GM19468 (cell line): ENCODE measurements around the gene MYH9.

Experiments used
- ATAC-seq: cut with Tn5 transposase; IDR thresholded peaks from one replicate; pipeline ENCODE4 v1.9.1; 2021; ENCODE audit warnings: mild to moderate bottlenecking, moderate library complexity, moderate number of reproducible peaks; ENCODE audit not compliant: unreplicated experiment; ENCODE audit errors: extremely low read depth

MYH9 gene

DNA sequence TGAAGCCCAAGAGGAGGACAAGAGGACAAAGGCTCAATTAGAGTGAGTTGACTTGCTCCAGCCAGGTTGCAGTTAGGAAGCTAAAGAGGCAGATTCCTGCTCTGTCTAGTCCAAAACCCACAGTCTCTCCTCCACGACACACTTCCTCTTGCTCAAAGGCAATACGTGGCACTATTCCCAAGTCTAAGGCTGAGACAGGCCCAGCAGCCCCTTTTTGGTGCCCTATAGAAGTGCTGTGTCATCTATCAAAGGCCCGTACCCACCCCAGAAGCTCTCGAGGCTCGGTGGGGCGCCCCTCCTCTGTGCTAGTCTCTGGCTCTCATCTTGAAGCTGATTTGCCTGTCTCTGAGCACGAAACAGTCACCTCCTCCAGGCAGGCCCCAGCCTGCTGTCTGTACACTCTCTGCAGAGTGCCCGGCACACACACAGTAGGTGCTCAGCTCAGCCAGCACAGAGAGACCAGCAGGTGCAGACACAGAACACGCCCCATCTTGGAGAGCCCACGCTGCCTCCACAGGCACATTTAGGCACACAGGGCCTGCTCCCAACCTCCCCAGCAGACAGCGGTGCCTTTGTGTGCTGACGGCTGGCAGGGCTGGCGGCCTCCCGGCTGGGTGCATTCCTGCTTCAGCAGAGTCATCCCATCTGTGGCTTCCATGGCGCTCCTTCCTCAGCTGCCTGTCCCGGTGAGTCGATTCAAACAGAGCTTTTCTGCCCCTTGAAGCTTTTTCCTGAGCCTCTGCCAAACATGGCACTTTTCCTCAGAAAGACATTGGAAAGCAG, 52.8 kb downstream of the MYH9 start:
- ATAC-seq = no peak

- no peak for ATAC-seq
Measured at GRCh38 chr22:36334081-36334820, 53.5 kb downstream of the MYH9 start.

DNA sequence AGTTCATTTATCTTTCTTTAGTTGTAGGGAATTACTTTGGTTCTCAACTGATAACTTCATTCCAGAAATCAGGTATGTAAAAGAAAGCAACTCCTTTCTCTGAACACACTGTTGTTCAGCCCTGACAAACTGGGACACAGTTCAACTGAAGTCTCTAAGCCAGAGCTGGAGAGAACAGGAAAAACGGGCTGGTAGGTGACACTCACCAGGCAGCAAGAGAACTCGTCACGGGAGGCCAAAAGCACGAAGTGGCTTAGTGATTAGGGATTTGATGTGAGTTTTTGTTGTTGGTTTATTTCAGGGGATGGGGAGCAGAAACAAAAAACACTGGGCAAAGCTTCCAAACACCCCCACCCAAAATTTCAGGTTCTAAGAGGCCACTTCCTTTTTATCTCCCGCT, 54.1 kb downstream of the MYH9 start:
- no peak for ATAC-seq

DNA sequence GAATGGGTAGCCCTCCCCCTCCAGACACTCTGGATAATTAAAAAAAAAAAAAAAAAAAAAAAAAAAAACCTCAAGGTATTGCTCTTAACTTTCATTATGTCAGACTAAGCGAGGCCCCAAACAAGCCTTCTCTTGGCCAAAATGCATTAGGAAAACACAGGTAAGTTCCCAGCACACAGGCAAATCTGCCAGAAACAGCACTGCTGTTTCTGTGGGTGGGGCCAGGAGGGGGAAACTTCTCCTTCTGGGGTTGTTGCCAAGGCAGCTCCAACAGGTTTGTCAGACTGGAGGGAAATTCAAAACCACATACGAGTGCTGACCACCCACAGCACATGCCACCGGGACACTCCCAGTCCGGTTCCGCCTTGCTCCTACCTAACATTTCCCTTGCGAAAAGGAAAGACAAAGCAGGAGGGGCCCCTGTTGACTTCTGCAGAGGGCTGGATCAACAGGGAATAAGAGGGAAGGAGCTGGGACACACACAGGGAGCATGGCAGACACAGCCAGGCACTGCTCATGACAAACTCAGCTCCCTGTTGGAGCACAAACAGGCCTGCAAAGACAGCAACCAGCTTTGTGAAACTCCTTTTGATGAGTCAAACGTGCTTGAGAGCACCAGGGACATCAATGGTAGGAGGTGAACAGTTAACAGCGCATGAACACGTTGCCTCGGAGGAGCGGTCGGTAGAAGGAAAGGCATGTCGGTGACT, 55.0 kb downstream of the MYH9 start:
- ATAC-seq = no peak

- ATAC-seq = no peak
Measured at GRCh38 chr22:36331912-36332622, 55.7 kb downstream of the MYH9 start.

- peak; percentile 79 for ATAC-seq
Measured at GRCh38 chr22:36331306-36331911, 56.4 kb downstream of the MYH9 start.

GRCh38 chr22:36330655-36331305, 57.0 kb downstream of the MYH9 start:
- ATAC-seq = no peak

DNA sequence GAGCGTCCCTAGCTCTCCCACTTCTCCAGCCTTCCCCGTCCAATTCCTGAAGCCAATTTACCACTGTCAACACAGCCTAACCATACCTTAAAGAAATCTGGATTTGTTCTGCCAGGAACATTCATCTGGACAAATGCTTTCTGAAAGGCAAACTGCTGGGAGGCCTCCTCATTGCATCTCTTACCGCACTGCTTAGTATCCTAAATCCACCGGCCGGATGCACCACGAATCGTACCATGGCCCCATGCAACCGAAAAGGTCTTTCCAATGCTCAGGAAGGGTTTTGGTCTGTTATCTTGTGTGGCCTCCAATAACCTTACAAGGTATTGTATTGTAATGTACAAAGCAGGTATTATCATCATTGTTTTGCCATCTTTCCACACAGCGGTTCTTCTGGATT, 57.6 kb downstream of the MYH9 start:
- no peak for ATAC-seq

GRCh38 chr22:36329254-36330078, 58.3 kb downstream of the MYH9 start:
- no peak for ATAC-seq

DNA sequence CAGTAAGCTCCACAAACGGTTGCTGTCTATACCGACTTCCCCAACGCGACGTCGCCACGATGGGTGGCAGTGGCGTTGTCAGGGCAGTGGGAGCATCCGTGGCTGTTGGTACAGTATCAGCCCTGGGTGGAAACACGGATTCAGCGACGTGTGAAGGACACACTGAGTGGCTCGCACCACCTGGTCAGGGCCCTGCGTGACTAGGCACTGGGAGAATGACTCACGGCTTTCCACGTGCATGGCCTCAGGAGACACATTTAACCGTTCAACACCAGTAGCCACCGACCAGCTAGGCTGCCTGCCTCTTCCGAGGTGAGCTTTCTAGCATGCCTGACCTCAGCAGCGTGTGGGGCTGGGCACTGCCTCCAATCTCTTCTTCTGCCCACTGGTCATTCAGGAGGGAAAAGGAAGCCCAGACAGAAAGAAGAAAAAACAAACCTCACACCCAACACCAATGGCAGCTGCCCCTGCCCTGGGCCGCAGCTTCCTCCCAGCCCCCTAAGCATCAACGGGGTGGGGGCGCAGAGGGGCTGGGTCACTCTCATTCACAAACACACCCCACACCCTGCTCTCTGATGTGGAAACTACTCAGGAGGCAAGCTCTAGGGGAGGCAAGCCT, 59.0 kb downstream of the MYH9 start:
- ATAC-seq = no peak

DNA sequence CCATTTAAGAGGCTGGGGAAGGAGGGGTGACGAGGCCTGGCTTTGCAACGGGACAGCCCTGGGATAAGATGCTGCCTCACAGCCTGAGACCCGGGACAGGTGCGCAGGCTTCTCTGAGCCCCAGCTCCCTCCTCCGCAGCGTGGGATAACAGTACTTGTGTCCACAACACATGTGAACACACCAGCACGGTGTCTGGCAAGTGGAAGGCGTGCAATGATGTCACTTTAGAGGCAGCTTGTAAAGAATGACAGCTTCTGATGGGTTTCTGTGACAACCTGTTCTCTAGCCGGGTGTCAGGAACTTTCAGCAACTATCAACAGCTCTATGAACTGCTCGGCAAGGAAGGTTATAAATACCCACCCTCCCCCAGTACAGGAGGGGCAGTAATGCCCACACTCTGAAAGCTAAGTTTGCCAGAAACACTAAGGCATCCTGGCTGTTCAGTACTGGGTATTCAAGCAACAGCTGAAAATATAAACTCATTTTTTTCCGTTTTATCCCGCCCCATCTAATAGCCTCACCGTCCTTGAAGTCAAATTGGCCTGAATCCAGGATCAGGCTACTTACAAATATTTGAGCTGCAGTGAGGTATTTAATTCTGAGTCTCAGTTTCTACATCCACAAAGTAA, 59.7 kb downstream of the MYH9 start:
- no peak for ATAC-seq

- no peak for ATAC-seq
Measured at GRCh38 chr22:36326178-36327161, 61.3 kb downstream of the MYH9 start.

- ATAC-seq = no peak
Measured at GRCh38 chr22:36325154-36326031, 62.4 kb downstream of the MYH9 start.

GRCh38 chr22:36324414-36324813, 63.4 kb downstream of the MYH9 start:
- no peak for ATAC-seq

DNA sequence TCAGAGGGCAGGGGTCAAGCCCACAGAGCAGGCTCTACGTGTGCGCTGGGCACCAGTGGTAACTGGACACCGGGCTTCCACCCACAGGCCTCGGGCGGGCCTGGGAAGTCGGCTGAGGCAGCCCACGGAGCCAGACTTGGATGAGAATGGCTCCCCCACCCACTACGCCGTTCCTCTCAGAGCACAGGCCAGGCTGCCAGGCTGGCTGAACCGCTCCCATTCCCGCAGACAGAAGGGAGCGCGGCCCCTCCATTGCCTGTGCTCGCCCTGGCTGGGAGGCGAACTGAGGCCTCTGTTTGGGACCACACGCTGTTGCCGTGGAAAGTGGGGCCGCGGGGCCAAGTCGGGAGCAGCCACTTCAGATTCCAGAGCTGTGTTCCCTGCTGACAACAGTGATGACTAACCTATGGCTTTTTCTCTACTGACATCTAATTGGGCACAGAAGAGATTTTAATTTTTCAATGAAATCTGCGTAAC, 63.9 kb downstream of the MYH9 start:
- ATAC-seq = no peak
